Esophagus squamous epithelium (tissue), 4 donors: ENCODE measurements around the gene MEPE.

ENCODE experiments used
- POLR2A ChIP-seq, 4 donors: fragments of 450-650 bp; IDR thresholded peaks; one replicate each; pipeline ENCODE4 v1.6.1; 2017; ENCODE audit warnings: antibody characterized with exemption in 4 of 4, mild to moderate bottlenecking in 4 of 4, moderate library complexity in 3 of 4
- TF ChIP-seq, protein P1 (sequence below), 6 experiments: fragments of 450-650 bp in 4 of 6; fragments of 200-600 bp in 2 of 6; sonication (generic) in 2 of 6; IDR thresholded peaks; one replicate each; pipeline ENCODE4 v1.5.1; 2016 to 2019; ENCODE audit warnings: antibody characterized with exemption in 6 of 6, mild to moderate bottlenecking in 4 of 6, moderate library complexity in 4 of 6

DNA sequence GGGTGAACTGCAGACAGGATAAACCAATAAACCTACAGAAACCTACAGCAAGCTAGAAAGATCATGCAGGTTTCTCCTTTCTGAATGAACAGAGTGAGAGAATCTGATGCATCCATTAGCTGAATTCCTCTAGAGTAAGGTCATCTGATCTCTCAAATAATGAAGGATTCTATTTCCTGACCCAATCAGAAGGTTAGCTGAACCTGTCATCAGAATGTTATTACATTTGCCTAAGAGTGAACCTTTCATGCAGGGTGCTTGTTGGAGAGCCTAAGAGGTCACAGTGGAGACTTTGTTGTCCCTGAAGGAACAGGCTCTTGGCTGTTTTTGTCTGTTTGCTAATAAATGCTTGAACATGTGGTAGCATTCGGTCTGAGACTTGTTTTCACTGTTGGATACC is 24.0 kb downstream of the MEPE start:
- TF ChIP-seq, protein P1, sequence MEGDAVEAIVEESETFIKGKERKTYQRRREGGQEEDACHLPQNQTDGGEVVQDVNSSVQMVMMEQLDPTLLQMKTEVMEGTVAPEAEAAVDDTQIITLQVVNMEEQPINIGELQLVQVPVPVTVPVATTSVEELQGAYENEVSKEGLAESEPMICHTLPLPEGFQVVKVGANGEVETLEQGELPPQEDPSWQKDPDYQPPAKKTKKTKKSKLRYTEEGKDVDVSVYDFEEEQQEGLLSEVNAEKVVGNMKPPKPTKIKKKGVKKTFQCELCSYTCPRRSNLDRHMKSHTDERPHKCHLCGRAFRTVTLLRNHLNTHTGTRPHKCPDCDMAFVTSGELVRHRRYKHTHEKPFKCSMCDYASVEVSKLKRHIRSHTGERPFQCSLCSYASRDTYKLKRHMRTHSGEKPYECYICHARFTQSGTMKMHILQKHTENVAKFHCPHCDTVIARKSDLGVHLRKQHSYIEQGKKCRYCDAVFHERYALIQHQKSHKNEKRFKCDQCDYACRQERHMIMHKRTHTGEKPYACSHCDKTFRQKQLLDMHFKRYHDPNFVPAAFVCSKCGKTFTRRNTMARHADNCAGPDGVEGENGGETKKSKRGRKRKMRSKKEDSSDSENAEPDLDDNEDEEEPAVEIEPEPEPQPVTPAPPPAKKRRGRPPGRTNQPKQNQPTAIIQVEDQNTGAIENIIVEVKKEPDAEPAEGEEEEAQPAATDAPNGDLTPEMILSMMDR (IDR thresholded peaks at IDR 0.05) = no peak
- no peak for TF ChIP-seq POLR2A (IDR thresholded peaks at IDR 0.05)
